Keratinocyte (primary cell): ENCODE measurements around the gene MAP4K3. TPM values are rescaled to one million over a fixed set of nuclear protein-coding genes. Genes with fewer than 3 reads are reported as not detected.

Experiments
- DNase-seq: peaks from one replicate; pipeline ENCODE4 v3.0.0-alpha.2; 2011; ENCODE audit warnings: low read depth, missing footprints, low spot score
- FAIRE-seq: peaks from 2 replicates; lab custom pipeline; 2011; peaks lifted over from hg19 to GRCh38; lab: Jason Lieb, UNC
- H2AFZ ChIP-seq: 2 replicates; pipeline ENCODE4 v1.6.0; 2012; ENCODE audit warnings: low read length, control low read depth, inconsistent platforms; ENCODE audit not compliant: control insufficient read depth
- H3K27ac ChIP-seq: 2 replicates; pipeline ENCODE4 v1.5.1; 2011; ENCODE audit warnings: low read length; ENCODE audit not compliant: control insufficient read depth, insufficient read depth
- H3K27me3 ChIP-seq: 3 replicates; pipeline ENCODE4 v1.6.0; 2011; ENCODE audit warnings: low read length; ENCODE audit not compliant: control insufficient read depth, insufficient read depth; ENCODE audit errors: extremely low read depth
- H3K36me3 ChIP-seq, 2 experiments: 2 replicates in 1 of 2; 3 replicates in 1 of 2; pipeline ENCODE4 v1.5.1; 2011; ENCODE audit warnings: low read length in 2 of 2, mild to moderate bottlenecking in 1 of 2; ENCODE audit not compliant: control insufficient read depth in 2 of 2, insufficient read depth in 2 of 2; ENCODE audit errors: extremely low read depth in 1 of 2
- H3K4me1 ChIP-seq: 3 replicates; pipeline ENCODE4 v1.5.1; 2011; ENCODE audit warnings: low read length; ENCODE audit not compliant: control insufficient read depth, insufficient read depth; ENCODE audit errors: extremely low read depth
- H3K4me2 ChIP-seq: 3 replicates; pipeline ENCODE4 v1.6.0; 2011; ENCODE audit warnings: low read depth, low read length; ENCODE audit not compliant: control insufficient read depth, insufficient read depth; ENCODE audit errors: extremely low read depth
- H3K4me3 ChIP-seq, 3 experiments: fragments of 200-600 bp in 1 of 3; sonication (generic) in 1 of 3; 2 replicates in 2 of 3; 3 replicates in 1 of 3; pipeline ENCODE4 v1.5.1; 2011 to 2016; ENCODE audit warnings: low read length in 3 of 3, mild to moderate bottlenecking in 3 of 3, control low read depth in 2 of 3, inconsistent platforms in 1 of 3, low read depth in 1 of 3, mixed read lengths in 1 of 3, mixed run types in 1 of 3, moderate library complexity in 1 of 3; ENCODE audit not compliant: control insufficient read depth in 2 of 3, insufficient read depth in 2 of 3; ENCODE audit errors: extremely low read depth in 1 of 3
- H3K79me2 ChIP-seq: 2 replicates; pipeline ENCODE4 v1.6.0; 2012; ENCODE audit warnings: low read length; ENCODE audit not compliant: control insufficient read depth, insufficient read depth
- H3K9ac ChIP-seq: 3 replicates; pipeline ENCODE4 v1.6.0; 2011; ENCODE audit warnings: low read length; ENCODE audit not compliant: control insufficient read depth, insufficient read depth; ENCODE audit errors: extremely low read depth
- H3K9me1 ChIP-seq: 3 replicates; pipeline ENCODE4 v1.6.0; 2011; ENCODE audit warnings: low read length; ENCODE audit not compliant: control insufficient read depth, insufficient read depth; ENCODE audit errors: extremely low read depth
- H3K9me3 ChIP-seq: 2 replicates; pipeline ENCODE4 v1.5.1; 2012; ENCODE audit warnings: low read depth, low read length; ENCODE audit not compliant: control insufficient read depth
- H4K20me1 ChIP-seq: 3 replicates; pipeline ENCODE4 v1.6.0; 2011; ENCODE audit warnings: low read length; ENCODE audit not compliant: control insufficient read depth, insufficient read depth; ENCODE audit errors: extremely low read depth
- EZH2 ChIP-seq: IDR thresholded peaks from one replicate; pipeline ENCODE4 v1.6.1; 2012; ENCODE audit warnings: inconsistent platforms, mild to moderate bottlenecking, low read length, moderate library complexity
- dilution Hi-C: fragments of 300-500 bp; cut with MboI; formaldehyde crosslinking; loops from one replicate; pipeline ENCODE4 v1.7.0; 2020; ENCODE audit warnings: low sequenced_read_pairs; ENCODE audit not compliant: extremely low pct_ligation_motif_present
- polyA plus RNA-seq, 5 experiments: library from polyadenylated mRNA; depleted of rRNA in 3 of 5; stranded (reverse) in 3 of 5; stranded (forward) in 1 of 5; unstranded in 1 of 5; fragments of >200 nt; gene quantifications; 1 replicate in 1 of 5; 2 replicates in 3 of 5; 3 replicates in 1 of 5; pipeline versions ENCODE4 v1.2.1 to v1.2.3, GENCODE V29; 2011 to 2012; ENCODE audit warnings: missing spikeins in 2 of 5, low read depth in 1 of 5, low replicate concordance in 1 of 5
- TF ChIP-seq, protein P1 (sequence below), 3 experiments: IDR thresholded peaks in 1 of 3; conservative IDR thresholded peaks in 1 of 3; optimal IDR thresholded peaks in 1 of 3; 2 replicates in 2 of 3; 3 replicates in 1 of 3; pipeline versions ENCODE3 to v1.5.1; 2011; ENCODE audit warnings: low read length in 3 of 3, mild to moderate bottlenecking in 3 of 3, moderate library complexity in 2 of 3, control low read depth in 1 of 3, inconsistent platforms in 1 of 3; ENCODE audit not compliant: insufficient read depth in 2 of 3; ENCODE audit errors: extremely low read depth in 1 of 3

Gene MAP4K3
- polyA plus RNA-seq, 1 donor (not counting 4 experiments of a cell fraction or from before 2014, with no cell fraction given) = 19.4 TPM

DNA sequence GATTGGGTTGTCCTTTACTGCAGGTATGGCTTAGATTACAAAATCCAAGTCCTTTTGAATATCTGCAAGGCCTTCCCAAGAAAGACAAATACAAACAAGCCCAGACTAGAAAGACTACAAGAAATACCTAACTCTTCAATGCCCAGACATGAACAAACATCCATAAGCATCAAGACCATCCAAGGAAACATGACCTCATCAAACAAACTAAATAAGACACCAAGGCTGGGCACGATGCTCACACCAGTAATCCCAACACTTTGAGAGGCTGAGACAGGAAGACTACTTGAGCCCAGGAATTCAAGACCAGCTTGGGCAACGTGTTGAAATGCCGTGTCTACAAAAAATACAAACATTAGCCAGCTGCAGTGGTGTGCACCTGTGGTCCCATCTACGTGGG lies 31.7 kb downstream of the MAP4K3 start:
- peaks cover 86% of the 10 kb centered on the region for H3K79me2 ChIP-seq
- dilution Hi-C loops = no loop called here
- DNase-seq = peak; percentile 73

GRCh38 chr2:39403311-39403710 lies 33.8 kb downstream of the MAP4K3 start:
- H3K4me3 ChIP-seq = no peak overlapping the region
- H4K20me1 ChIP-seq = no peaks in the 10 kb centered on the region
- H2AFZ ChIP-seq = no peak overlapping the region
- no peak overlapping the region for H3K27ac ChIP-seq
- FAIRE-seq (peak; percentile 53), DNase-seq (no peak)
- H3K9me1 ChIP-seq = no peaks in the 10 kb centered on the region
- dilution Hi-C loops = no loop called here
- no peaks in the 10 kb centered on the region for H3K36me3 ChIP-seq
- H3K79me2 ChIP-seq = peaks cover 81% of the 10 kb centered on the region
- no peak for TF ChIP-seq EZH2
- TF ChIP-seq, protein P1, sequence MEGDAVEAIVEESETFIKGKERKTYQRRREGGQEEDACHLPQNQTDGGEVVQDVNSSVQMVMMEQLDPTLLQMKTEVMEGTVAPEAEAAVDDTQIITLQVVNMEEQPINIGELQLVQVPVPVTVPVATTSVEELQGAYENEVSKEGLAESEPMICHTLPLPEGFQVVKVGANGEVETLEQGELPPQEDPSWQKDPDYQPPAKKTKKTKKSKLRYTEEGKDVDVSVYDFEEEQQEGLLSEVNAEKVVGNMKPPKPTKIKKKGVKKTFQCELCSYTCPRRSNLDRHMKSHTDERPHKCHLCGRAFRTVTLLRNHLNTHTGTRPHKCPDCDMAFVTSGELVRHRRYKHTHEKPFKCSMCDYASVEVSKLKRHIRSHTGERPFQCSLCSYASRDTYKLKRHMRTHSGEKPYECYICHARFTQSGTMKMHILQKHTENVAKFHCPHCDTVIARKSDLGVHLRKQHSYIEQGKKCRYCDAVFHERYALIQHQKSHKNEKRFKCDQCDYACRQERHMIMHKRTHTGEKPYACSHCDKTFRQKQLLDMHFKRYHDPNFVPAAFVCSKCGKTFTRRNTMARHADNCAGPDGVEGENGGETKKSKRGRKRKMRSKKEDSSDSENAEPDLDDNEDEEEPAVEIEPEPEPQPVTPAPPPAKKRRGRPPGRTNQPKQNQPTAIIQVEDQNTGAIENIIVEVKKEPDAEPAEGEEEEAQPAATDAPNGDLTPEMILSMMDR (optimal IDR thresholded peaks at IDR 0.05 in 1 of 3, IDR thresholded peaks at IDR 0.05 in 1 of 3, conservative IDR thresholded peaks at IDR 0.05 in 1 of 3; ENCODE audit: extremely low read depth in 1 of 3, insufficient read depth in 2 of 3, low read length in 3 of 3) = peak in 1 of 3 experiments; percentile 1
- H3K4me1 ChIP-seq = peaks cover 23% of the 10 kb centered on the region
- H3K9me3 ChIP-seq = no peaks in the 10 kb centered on the region
- no peaks in the 10 kb centered on the region for H3K27me3 ChIP-seq
- no peak overlapping the region for H3K4me2 ChIP-seq
- H3K9ac ChIP-seq = no peak overlapping the region

More for the DNA sequence above, 31.7 kb downstream of the MAP4K3 start:
- Histone ChIP-seq H3K9me3 (no peaks in the 10 kb centered on the region), H3K4me1 (peaks cover 23% of the 10 kb centered on the region), H4K20me1 (no peaks in the 10 kb centered on the region), H3K27ac (peak overlapping the region; percentile 41), H3K4me2 (peak overlapping the region; percentile 44), H3K9me1 (no peaks in the 10 kb centered on the region), H3K27me3 (no peaks in the 10 kb centered on the region), H3K9ac (no peak overlapping the region), H3K4me3 (peak overlapping the region in 1 of 3 experiments; percentile 11), H3K36me3 (peaks cover 0 to 1% of the 10 kb centered on the region in 2 experiments), H2AFZ (no peak overlapping the region)
- peak; percentile 95 for FAIRE-seq
- TF ChIP-seq EZH2 = no peak
- TF ChIP-seq, protein P1 (optimal IDR thresholded peaks at IDR 0.05 in 1 of 3, IDR thresholded peaks at IDR 0.05 in 1 of 3, conservative IDR thresholded peaks at IDR 0.05 in 1 of 3; ENCODE audit: extremely low read depth in 1 of 3, insufficient read depth in 2 of 3, low read length in 3 of 3) = no peak
